Activated T-cell treated with anti-CD3 and anti-CD28 coated beads for 24 hours (primary cell): Measurements from ENCODE around the gene CCDC40.

Experiments
- DNase-seq: peaks from one replicate; pipeline ENCODE4 v3.0.0-alpha.2; 2020; ENCODE audit warnings: low read depth

CCDC40 gene

GRCh38 chr17:80101946-80102663 lies 65.7 kb downstream of the CCDC40 start:
- DNase-seq, result no peak

- DNase-seq, result no peak
These were observed 66.4 kb downstream of the CCDC40 start for GRCh38 chr17:80102664-80103448.

- DNase-seq, result no peak
These were observed 67.1 kb downstream of the CCDC40 start for GRCh38 chr17:80103449-80104085.

- DNase-seq, result no peak
These were observed 68.0 kb downstream of the CCDC40 start for GRCh38 chr17:80104321-80104955.

- no peak for DNase-seq
These were observed 68.5 kb downstream of the CCDC40 start for GRCh38 chr17:80104956-80105375.

GRCh38 chr17:80105762-80106161 lies 69.3 kb downstream of the CCDC40 start:
- DNase-seq, result no peak

- DNase-seq, result no peak
These were observed 69.7 kb downstream of the CCDC40 start for GRCh38 chr17:80106176-80106575.

- DNase-seq, result no peak
These were observed 70.3 kb downstream of the CCDC40 start for GRCh38 chr17:80106751-80107150.

GRCh38 chr17:80107231-80108021 lies 71.0 kb downstream of the CCDC40 start:
- no peak for DNase-seq

- no peak for DNase-seq
These were observed 71.9 kb downstream of the CCDC40 start for GRCh38 chr17:80108036-80108971.

GRCh38 chr17:80109066-80109660 lies 72.7 kb downstream of the CCDC40 start:
- no peak for DNase-seq

GRCh38 chr17:80109713-80110446 lies 73.4 kb downstream of the CCDC40 start:
- DNase-seq, result no peak

GRCh38 chr17:80110447-80110812 lies 74.0 kb downstream of the CCDC40 start:
- no peak for DNase-seq

- no peak for DNase-seq
These were observed 74.7 kb downstream of the CCDC40 start for GRCh38 chr17:80110927-80111701.

GRCh38 chr17:80111702-80112470 lies 75.4 kb downstream of the CCDC40 start:
- no peak for DNase-seq

GRCh38 chr17:80112471-80113032 lies 76.1 kb downstream of the CCDC40 start:
- no peak for DNase-seq

- no peak for DNase-seq
These were observed 76.6 kb downstream of the CCDC40 start for GRCh38 chr17:80113033-80113484.
